ENCODE data around the gene MAP1A.

GRCh38 chr15:43529141-43529540 is 11.7 kb downstream of the MAP1A start:
- TF ChIP-seq CTCF (IDR thresholded peaks at IDR 0.05) (no peak), POLR2A (IDR thresholded peaks at IDR 0.05) (no peak)
